ENCODE data around the gene EPB41L2. TPM values are rescaled to one million over a fixed set of nuclear protein-coding genes. Genes with fewer than 3 reads are reported as not detected.
A peak's percentile ranks its signal among the peaks of the same experiment; 100 is the strongest.
"Not testable (repeated sequence)": the region's sequence is repeated elsewhere in the genome, so short reads cannot be mapped to it uniquely, and the experiment has no call there.

EPB41L2 gene
- polyA plus RNA-seq, 1 donor: 200 TPM

- no peak for DNase-seq
Observed at GRCh38 chr6:131001945-131002660, 60.9 kb downstream of the EPB41L2 start.

- no peak for DNase-seq
Observed at GRCh38 chr6:131001111-131001736, 61.8 kb downstream of the EPB41L2 start.

- no peak for DNase-seq
Observed at GRCh38 chr6:131000544-131000943, 62.5 kb downstream of the EPB41L2 start.

DNA sequence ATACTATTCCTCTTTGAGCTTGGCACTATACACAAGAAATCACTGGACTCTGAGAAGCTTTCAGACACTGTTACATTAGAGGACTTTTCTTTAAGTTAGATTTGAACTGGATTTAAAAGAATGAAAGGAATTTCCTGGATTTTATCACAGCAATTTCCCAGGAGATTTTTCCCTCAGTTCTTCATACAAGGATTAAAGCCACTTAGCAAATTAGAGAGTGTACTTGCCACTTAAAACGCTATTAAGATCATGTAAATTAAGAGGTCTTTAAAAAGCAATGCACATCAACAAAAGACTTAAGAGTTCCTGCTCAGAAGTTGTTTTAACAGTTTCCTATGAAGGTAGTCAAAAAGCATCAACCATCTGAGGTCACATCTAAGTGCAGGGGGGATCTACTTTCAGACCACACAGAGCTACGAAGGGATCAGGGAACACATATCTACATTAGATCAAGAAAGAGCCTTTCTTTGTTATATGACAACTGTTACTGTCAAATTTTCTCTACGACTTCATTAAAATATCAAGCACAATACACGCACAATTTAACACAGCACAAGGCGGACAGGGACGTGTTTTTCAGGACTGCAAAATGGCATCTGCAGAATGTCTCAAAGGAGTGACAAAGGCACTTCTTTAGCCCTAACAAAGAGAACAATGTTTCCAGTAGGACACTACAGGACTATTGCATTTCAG is 65.8 kb downstream of the EPB41L2 start:
- DNase-seq: no peak

DNA sequence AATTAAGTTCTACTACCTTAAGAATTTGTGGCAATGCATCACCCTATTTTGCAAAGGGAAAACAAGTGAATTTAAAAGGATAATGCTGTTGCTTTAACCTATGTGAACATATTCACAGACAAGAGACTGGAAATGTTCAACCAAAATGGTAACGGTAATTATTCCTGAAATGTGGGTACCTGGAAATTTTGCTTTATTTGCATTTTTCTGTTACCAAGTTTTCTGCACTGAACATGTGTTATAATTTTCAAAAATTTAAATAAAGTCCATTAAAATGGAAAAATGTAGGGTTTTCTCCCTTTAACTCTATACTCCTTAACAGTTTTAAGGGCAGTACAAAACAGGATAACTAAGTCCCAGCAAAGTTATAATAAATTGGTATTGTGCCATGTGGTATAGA is 66.4 kb downstream of the EPB41L2 start:
- no peak for DNase-seq

DNA sequence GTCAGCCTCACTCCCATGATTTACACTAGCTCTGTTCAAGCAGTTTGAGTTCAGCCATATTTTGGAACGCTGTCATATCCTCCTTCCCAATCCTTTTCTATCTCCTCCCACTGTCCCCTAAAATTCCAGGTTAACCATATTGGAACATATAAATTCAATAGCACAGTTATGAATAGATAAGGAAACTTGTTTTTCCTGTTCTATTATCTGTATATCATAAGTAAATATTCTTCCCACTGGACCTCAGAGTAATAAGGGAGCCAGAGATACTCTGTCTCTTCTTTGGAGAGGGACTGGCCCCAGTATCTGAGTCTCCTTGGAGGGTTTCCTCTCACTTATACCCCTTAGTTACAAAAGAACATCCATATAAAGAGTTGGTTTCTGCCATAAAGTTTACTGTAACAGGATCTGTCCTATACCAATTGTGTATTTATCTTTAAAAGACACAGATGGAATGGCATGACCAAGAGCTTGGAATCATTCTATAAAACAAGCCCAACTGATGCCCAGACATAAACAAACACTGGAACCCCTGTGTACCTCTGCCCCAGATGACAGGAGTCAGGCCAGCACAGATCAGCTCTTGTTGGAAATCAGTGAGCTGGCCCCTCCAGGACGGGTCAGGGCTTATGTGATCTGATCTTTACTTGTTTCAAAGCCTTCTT is 67.1 kb downstream of the EPB41L2 start:
- no peak for DNase-seq

GRCh38 chr6:130994319-130995097 is 68.5 kb downstream of the EPB41L2 start:
- no peak for DNase-seq

GRCh38 chr6:130993292-130993765 is 69.7 kb downstream of the EPB41L2 start:
- no peak for DNase-seq

- DNase-seq: no peak
Observed at GRCh38 chr6:130991422-130992137, 71.5 kb downstream of the EPB41L2 start.

DNA sequence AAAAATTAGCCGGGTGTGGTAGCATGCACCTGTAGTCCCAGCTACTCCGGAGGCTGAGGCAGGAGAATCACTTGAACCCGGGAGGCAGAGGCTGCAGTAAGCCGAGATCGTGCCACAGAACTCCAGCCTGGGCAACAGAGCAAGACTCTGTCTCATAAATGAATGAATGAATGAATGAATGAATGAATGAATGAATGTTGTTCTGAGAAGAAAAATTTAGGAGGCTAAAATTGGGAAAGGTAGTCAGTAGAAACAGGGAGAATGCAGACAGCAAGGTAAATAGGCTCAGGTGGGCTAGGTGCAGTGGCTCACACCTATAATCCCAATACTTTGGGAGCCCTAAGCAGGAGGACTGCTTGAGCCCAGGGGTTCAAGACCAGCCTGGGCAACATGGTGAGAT is 75.5 kb downstream of the EPB41L2 start:
- not testable (repeated sequence) for DNase-seq

- DNase-seq: no peak
Observed at GRCh38 chr6:130985115-130985514, 77.9 kb downstream of the EPB41L2 start.

DNA sequence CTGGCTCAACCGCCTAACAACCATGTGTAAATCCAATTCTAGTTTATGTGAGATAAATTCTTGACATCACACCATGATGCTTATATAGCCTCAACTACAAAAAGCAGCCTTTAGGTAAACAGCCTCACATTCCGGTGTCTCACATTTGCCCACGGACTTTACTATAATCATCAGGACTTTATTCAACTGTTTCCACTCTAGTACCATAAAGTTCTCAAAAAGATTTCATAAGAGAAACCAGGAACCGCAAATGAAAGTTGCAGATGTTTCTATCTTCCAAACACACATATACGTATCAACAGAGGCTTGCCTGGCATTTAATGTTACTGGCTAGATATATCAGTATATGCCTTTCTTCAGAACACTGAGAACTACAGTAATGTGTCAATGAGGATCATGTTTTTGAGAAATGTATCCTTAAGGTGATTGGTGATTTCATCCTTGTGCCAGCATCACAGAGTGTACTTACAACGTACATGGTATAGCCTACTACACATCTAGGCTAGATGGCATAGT is 80.0 kb downstream of the EPB41L2 start:
- DNase-seq: no peak

DNA sequence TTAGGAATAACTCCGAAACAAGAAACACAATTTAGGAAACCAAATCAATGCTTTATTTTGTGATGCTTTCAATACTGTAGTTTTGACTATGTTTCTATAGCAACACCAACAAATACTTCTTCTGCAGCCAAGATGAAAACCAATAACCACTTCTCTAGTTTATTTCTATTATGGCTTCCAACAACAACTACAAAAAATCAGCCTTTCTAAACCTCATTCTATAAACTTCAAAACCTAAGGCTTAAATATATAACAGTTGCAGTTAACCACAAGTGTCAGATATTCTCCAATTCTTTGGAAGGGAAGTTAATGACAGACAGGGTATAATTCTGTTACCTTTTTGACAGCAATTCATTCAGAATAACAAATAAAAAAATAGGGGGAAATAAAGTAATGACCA is 80.9 kb downstream of the EPB41L2 start:
- no peak for DNase-seq

DNA sequence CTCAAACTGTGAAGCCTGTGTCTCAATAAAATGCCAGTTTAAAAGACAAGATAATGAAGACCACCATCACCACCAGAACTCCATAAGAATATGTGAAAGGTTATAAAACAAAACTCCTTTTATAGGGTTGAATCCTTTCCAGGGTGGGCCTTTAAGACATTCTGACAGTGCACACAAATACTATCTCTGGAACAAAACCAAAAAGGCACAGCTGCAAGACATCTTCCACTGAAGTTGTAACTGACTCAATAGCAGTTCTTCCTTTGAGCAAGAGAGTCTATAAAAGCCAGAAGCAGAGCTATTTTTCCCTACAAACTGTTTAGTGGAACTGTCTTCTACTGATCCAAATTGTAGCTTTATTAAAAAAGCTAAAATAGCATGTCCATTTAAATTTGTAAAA is 81.6 kb downstream of the EPB41L2 start:
- peak; percentile 77 for DNase-seq

GRCh38 chr6:130980310-130981032 is 82.6 kb downstream of the EPB41L2 start:
- DNase-seq: no peak

DNA sequence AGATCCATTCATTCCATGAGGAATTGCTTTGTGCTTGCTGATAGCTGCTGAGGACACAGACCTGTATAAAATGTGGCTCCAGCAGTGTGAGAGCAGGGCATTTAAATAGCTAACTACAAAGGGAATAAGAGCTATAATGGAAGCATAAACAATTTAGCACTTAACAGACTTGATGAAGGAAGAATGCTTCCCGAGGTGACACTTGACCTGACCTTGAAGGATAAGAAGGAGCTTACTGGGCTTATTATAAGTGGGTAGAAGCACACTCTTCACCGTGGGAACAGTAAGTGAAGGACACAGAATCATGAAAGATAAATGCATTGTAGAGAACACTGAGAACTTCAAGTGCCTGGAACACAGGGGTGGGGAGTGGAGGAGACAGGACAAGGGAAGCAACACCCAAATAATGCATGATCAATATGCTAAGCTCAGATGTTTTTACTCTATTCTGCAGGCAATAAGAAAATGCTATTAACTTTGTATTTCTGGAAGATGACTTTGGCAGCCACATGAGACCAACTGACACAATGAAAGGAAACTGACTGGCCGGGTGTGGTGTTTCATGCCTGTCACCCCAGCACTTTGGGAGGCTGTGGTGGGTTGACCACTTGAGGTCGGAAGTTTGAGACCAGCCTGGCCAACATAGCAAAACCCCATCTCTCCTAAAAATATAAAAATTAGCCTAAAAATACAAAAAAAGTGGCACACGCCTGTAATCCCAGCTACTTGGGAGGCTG is 84.2 kb downstream of the EPB41L2 start:
- no peak for DNase-seq

- no peak for DNase-seq
Observed at GRCh38 chr6:130978180-130978579, 84.9 kb downstream of the EPB41L2 start.

- DNase-seq: no peak
Observed at GRCh38 chr6:130975325-130975724, 87.7 kb downstream of the EPB41L2 start.

- no peak for DNase-seq
Observed at GRCh38 chr6:130973521-130974277, 89.3 kb downstream of the EPB41L2 start.

All from hindlimb muscle (tissue), 1 donor.